ENCODE results near the gene CYB5RL.
"Not testable (repeated sequence)": the region's sequence is repeated elsewhere in the genome, so short reads cannot be mapped to it uniquely, and the experiment has no call there.

CYB5RL gene

DNA sequence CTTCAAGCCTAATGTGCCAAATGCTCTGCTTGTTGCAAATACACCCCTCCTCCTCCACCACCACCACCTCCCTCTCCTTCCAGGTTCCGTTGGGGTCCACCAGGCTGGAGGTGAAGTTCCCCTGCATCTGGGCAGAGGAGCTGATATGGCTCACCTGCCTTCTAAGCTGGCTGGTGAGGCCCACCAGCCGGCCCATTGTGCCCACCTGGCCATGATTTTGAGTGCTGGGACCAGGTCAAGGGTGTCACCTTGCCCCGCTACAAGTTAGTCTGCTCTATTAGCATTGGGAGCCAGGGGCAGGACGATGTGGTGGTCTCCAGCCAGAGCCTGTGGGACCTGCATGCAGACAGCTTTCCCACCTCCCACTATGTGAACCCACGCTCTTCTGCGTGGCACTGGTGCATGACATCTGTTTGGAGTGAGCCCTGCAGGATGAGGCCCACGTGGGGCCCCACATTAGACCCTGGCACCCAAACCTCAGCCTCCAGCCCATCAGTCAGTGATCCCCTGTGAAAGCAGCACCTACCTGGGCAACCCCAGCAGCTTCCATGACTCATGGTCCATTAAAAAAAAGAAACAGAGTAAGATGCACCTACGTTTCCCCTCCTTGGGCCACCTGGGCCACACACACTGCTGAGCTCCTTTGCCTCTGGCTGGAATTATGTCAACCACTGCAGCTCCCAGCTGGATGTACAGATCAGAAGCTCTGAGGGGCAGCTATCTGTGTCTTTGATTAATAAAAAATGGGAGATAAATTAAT is 31.4 kb downstream of the CYB5RL start:
- Mint-ChIP-seq H3K27ac (no peak overlapping the region), H3K9me3 (no peaks in the 10 kb centered on the region), H3K4me1 (ENCODE audit: low read depth) (peaks cover 11% of the 10 kb centered on the region), H3K27me3 (no peaks in the 10 kb centered on the region), H3K36me3 (ENCODE audit: low read depth) (no peaks in the 10 kb centered on the region), H3K4me3 (no peak overlapping the region)
- intact Hi-C loops (cut with micrococcal nuclease), result no loop called here

DNA sequence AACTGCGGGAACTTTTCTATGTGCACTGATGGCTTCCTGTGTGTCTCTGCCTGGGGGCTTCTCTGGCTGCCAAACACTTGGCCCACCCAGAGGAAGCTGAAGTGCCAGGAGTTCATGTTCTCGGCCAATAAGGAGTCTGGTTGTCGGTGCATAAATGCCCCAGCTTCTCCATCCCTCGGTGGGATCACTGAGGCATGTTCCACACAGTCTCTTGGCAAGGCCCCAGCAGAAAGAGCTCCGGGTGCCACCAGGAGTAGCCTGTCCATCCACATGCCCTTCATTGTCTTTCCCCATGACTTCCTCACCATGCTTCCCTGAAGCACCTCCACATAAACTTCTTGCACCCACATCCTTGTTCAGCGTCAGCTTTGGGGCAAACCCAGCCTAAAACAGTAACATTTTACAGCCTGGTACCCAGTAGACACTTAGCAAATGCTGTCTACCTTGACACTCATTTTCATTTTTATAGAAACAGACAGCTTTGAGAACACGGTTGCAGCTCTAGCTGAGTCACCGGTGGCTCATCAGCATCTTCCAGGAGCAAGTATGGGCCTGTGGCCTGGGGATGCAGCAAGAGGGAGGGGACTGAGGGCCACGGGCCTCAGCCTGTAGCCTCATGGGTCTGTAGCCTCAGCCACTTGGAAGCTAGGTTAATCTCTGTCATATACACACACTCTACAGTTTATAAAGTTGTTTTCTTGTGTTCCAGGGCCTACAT is 32.2 kb downstream of the CYB5RL start:
- no peak overlapping the region for H3K27ac Mint-ChIP-seq
- no peaks in the 10 kb centered on the region for H3K36me3 Mint-ChIP-seq (ENCODE audit: low read depth)
- H3K4me3 Mint-ChIP-seq, result no peak overlapping the region
- peaks cover 11% of the 10 kb centered on the region for H3K4me1 Mint-ChIP-seq (ENCODE audit: low read depth)
- H3K9me3 Mint-ChIP-seq, result no peaks in the 10 kb centered on the region
- H3K27me3 Mint-ChIP-seq, result no peaks in the 10 kb centered on the region
- intact Hi-C loops (cut with micrococcal nuclease), result no loop called here

DNA sequence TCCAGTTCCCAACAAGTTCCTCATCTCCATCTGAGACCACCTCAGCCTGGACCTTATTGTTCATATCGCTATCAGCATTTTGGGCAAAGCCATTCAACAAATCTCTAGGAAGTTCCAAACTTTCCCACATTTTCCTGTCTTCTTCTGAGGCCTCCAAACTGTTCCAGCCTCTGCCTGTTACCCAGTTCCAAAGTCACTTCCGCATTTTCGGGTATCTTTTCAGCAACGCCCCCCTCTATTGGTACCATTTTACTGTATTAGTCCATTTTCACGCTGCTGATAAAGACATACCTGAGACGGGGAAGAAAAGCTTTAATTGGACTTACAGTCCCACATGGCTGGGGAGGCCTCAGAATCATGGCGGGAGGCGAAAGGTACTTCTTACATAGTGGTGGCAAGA is 33.5 kb downstream of the CYB5RL start:
- H3K27me3 Mint-ChIP-seq; H3K9me3 Mint-ChIP-seq; H3K27ac Mint-ChIP-seq; H3K4me1 Mint-ChIP-seq (ENCODE audit: low read depth); intact Hi-C loops (cut with micrococcal nuclease); H3K4me3 Mint-ChIP-seq; H3K36me3 Mint-ChIP-seq (ENCODE audit: low read depth): not testable (repeated sequence)

DNA sequence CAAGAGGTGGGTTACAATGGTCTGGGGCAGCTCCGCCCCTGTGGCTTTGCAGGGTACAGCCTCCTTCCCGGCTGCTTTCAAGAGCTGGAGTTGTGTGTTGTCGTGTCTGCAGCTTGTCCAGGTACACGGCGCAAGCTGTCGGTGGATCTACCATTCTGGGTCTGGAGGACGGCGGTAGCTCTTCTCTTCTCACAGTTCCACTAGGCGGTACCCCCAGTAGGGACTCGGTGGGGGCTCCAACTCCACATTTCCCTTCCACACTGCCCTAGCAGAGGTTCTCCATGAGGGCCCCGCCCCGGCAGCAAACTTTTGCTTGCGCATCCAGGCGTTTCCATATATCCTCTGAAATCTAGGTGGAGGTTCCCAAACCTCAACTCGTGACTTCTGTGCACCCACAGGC is 34.7 kb downstream of the CYB5RL start:
- intact Hi-C loops (cut with micrococcal nuclease), result no loop called here
- Mint-ChIP-seq H3K36me3 (ENCODE audit: low read depth) (no peaks in the 10 kb centered on the region), H3K4me1 (ENCODE audit: low read depth) (no peaks in the 10 kb centered on the region), H3K27ac (no peak overlapping the region), H3K27me3 (no peaks in the 10 kb centered on the region), H3K4me3 (no peak overlapping the region), H3K9me3 (no peaks in the 10 kb centered on the region)

DNA sequence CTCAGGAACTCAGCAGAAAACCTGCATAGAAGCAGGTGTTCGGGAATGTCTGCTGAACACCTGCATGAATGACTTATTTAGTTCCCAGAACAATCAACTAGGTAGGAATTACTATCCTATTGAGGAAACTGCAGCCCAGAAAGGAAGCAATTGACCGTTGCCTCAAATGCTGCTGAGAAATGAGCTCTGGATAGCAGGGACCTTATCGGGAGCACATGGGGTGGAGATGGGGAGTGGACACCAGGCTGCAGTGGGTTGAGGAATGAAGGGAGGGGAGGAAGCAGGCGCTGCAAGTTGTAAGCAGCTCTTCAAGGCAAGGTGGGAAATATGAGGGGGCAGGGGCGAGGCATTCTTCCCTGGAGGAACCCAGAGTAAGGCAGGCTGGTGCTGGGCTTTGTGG is 36.3 kb downstream of the CYB5RL start:
- H3K36me3 Mint-ChIP-seq (ENCODE audit: low read depth), result no peaks in the 10 kb centered on the region
- intact Hi-C loops (cut with micrococcal nuclease), result no loop called here
- no peak overlapping the region for H3K27ac Mint-ChIP-seq
- no peaks in the 10 kb centered on the region for H3K4me1 Mint-ChIP-seq (ENCODE audit: low read depth)
- no peaks in the 10 kb centered on the region for H3K27me3 Mint-ChIP-seq
- no peaks in the 10 kb centered on the region for H3K9me3 Mint-ChIP-seq
- H3K4me3 Mint-ChIP-seq, result no peak overlapping the region

DNA sequence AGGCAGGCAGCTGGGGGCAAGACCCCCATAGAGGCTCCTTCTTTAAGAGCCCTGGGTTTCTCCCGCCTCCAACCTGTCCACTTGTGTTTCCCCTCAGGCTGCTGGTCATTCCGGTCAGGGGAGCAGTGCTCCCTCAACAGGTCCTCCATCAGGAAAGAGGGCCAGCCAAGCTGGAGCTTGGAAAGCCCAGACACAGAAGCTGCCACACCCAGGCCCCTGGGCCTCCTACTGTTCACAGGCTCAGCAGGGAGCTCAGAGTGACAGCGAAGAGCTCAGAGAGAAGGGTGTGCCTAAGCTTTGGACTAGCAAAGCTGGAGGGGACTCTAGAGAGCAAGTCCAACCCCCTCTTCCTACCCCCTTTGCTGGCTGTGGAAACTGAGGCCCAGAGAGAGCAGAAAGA is 36.8 kb downstream of the CYB5RL start:
- Mint-ChIP-seq H3K27me3 (no peaks in the 10 kb centered on the region), H3K36me3 (ENCODE audit: low read depth) (no peaks in the 10 kb centered on the region), H3K4me3 (no peak overlapping the region), H3K9me3 (no peaks in the 10 kb centered on the region), H3K27ac (no peak overlapping the region), H3K4me1 (ENCODE audit: low read depth) (no peaks in the 10 kb centered on the region)
- intact Hi-C loops (cut with micrococcal nuclease), result no loop called here

DNA sequence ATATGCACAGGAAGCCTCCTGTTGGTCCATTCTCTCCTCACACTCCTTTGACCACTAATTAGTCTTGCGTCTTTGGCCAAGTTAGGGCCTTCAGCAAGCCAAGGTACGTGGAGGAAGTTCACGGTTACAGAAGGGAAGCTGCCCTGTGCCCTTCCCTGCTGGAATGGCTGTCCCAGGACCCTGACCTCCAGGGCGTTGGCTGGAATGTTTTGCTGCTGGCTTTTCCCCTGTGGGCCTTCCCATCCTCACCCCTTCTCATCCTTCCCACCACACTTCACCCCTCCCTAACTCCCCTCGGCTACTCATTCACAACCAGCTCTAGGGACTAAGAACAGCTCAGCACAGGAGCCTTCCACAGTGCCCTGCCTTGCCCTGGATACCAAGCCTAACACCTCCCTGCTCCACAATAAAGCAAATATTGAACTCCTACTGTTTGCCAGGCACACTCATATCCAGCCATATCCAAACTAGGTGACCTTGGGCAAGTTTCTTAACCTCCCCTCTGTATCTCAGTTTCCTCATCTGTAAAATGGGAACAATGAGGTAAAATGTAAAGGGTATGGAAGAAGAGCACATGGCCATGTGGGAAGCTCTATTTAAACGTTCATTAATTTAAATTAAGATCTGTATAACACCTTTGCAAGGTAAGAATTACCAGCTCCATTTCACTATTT is 38.2 kb downstream of the CYB5RL start:
- H3K27me3 Mint-ChIP-seq, result no peaks in the 10 kb centered on the region
- intact Hi-C loops (cut with micrococcal nuclease), result no loop called here
- no peak overlapping the region for H3K27ac Mint-ChIP-seq

DNA sequence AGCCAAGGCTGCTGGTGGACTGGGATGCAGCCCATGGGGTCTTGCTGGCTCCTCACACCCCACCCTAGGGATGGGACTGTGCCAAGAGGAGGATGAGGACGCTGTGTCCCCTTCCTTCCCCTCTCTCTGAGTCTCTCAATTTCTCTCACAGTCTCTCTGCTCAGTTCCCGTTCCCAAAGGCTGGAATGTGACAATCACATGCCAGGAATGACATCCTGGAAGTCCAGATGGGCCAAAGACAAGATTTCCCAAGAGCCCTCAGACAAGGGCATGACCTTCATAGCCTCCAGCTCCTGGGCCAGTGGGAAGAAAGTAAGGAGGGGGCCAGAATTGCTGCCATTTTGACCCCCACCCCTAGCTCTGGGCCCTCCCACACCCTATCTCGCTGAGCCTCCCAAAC is 39.5 kb downstream of the CYB5RL start:
- no peak overlapping the region for H3K4me3 Mint-ChIP-seq

More for the DNA sequence above, 38.2 kb downstream of the CYB5RL start:
- Mint-ChIP-seq H3K9me3 (no peaks in the 10 kb centered on the region), H3K36me3 (ENCODE audit: low read depth) (no peaks in the 10 kb centered on the region), H3K4me1 (ENCODE audit: low read depth) (no peaks in the 10 kb centered on the region), H3K4me3 (no peak overlapping the region)

DNA sequence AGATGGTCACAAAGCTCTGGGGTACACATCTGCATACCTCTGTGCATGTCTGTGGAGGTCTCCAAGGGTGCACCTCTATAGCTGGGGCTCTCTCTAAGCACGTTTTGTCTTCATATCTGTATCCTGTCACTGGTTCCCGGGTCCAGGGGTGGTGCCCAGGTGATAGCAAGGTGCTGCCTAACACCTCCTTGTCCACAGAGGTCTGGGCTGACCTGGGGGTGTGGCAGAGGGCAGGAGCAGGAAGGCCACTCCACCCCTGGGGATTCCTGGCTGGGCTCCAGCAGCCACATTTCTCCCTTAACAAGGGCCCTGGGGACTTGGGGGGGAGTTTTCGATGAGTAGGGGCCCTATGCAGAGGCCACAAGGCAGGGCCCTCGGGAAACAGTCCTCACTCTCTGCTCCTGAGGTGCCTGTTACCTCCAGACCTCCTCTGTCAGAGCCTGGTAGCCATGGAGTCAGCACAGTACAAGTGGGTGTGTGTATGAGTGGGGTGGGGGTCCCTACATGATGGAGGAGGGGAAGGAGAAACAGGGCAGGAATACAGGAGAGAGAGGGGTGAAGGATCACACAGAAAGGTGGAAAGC is 40.0 kb downstream of the CYB5RL start:
- Mint-ChIP-seq H3K4me1 (ENCODE audit: low read depth) (peaks cover 7% of the 10 kb centered on the region), H3K4me3 (no peak overlapping the region), H3K9me3 (no peaks in the 10 kb centered on the region), H3K36me3 (ENCODE audit: low read depth) (no peaks in the 10 kb centered on the region), H3K27me3 (no peaks in the 10 kb centered on the region), H3K27ac (no peak overlapping the region)
- intact Hi-C loops (cut with micrococcal nuclease), result no loop called here

More for the DNA sequence above, 39.5 kb downstream of the CYB5RL start:
- Mint-ChIP-seq H3K4me1 (ENCODE audit: low read depth) (peaks cover 7% of the 10 kb centered on the region), H3K27me3 (no peaks in the 10 kb centered on the region), H3K36me3 (ENCODE audit: low read depth) (no peaks in the 10 kb centered on the region), H3K9me3 (no peaks in the 10 kb centered on the region), H3K27ac (no peak overlapping the region)
- intact Hi-C loops (cut with micrococcal nuclease), result no loop called here

DNA sequence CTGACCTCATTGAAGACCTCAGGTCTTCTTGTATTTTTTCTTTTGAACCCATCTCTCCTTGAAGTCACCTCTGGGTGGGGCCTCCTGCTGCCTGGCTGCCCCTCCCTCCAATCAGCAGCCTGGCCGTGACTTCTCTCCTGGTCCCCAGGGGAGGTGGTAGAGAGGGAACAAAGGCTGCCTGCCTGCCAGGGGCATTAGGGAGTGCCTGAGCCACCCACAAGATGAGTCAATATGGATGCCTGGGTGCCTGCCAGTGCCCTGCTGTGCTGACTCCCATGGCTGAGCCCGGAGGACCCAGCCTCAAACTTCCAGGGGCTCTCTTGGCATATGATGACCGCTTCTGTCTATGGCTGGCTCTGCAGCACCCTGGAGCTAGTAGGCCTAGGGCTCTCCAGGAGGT is 41.8 kb downstream of the CYB5RL start:
- Mint-ChIP-seq H3K27me3 (no peaks in the 10 kb centered on the region), H3K4me3 (no peak overlapping the region), H3K9me3 (no peaks in the 10 kb centered on the region), H3K27ac (no peak overlapping the region), H3K4me1 (ENCODE audit: low read depth) (peaks cover 12% of the 10 kb centered on the region), H3K36me3 (ENCODE audit: low read depth) (no peaks in the 10 kb centered on the region)
- intact Hi-C loops (cut with micrococcal nuclease), result no loop called here

DNA sequence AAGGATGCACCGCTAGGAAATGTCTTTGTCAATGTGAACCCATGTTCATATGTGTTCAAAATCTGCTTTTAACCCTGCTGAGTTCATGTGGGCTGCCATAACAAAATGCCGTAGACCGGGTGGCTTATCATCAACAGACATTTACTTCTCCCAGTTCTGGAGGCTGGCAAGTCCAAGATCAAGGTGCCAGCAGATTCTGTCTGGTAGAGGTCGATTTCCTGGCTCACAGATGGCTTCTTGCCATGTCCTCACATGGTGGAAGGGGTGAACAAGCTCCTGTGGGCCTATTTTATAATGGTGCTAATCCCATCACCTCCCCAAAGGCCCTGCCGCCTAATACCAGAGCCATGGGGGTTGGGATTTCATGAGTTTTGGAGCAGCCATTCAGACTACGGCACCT is 42.4 kb downstream of the CYB5RL start:
- peaks cover 12% of the 10 kb centered on the region for H3K4me1 Mint-ChIP-seq (ENCODE audit: low read depth)
- H3K27ac Mint-ChIP-seq, result no peak overlapping the region
- intact Hi-C loops (cut with micrococcal nuclease), result no loop called here
- H3K36me3 Mint-ChIP-seq (ENCODE audit: low read depth), result no peaks in the 10 kb centered on the region
- H3K9me3 Mint-ChIP-seq, result no peaks in the 10 kb centered on the region
- H3K27me3 Mint-ChIP-seq, result no peaks in the 10 kb centered on the region
- no peak overlapping the region for H3K4me3 Mint-ChIP-seq

DNA sequence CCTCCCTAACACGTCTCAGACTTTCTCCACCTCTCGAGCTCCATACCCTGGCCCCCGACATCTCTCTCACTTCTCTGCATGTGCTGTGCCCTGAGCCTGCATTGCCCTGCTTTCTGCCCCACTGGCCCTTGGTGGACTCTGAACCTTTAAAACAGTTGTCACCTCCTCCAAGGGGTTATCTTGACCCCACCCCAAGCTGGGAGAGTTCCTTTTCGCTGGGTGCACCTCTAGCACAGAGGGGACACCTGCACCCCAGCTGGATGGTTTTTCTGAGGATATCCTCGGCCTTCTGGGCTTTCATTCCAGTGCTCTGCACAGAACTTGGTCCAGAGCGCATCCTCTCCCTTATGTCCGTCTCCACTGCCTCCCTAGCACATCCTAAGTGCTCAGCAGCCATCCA is 42.8 kb downstream of the CYB5RL start:
- Mint-ChIP-seq H3K9me3 (no peaks in the 10 kb centered on the region), H3K27me3 (no peaks in the 10 kb centered on the region), H3K27ac (no peak overlapping the region), H3K36me3 (ENCODE audit: low read depth) (no peaks in the 10 kb centered on the region), H3K4me1 (ENCODE audit: low read depth) (peaks cover 12% of the 10 kb centered on the region), H3K4me3 (no peak overlapping the region)
- intact Hi-C loops (cut with micrococcal nuclease), result no loop called here

DNA sequence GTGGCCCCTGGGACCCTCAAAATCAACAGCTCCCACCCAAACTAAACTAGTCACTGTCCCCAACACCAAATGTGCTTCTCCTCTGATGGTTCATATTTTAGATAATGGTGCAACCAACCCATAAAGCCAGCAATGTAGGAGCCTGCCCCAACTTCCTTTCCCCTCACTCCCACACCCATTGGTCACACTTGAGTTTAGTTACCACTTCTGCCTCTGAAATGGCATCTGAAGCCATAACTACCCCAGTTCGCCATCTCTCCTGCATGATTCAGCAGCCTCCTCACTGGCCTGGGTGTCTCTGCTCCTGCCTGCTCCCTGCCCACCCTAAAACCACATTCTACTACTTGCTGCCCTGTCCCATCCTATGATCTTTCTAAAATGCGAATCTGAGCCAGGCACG is 43.6 kb downstream of the CYB5RL start:
- Mint-ChIP-seq H3K4me1 (ENCODE audit: low read depth) (peaks cover 12% of the 10 kb centered on the region), H3K9me3 (no peaks in the 10 kb centered on the region), H3K27me3 (no peaks in the 10 kb centered on the region), H3K27ac (no peak overlapping the region), H3K36me3 (ENCODE audit: low read depth) (no peaks in the 10 kb centered on the region), H3K4me3 (no peak overlapping the region)
- intact Hi-C loops (cut with micrococcal nuclease), result no loop called here
